AG09319 (cell line): ENCODE measurements around the gene KLHL41.
"Not testable (repeated sequence)": the region's sequence is repeated elsewhere in the genome, so short reads cannot be mapped to it uniquely, and the experiment has no call there.

Experiments used
- DNase-seq: peaks from one replicate; pipeline ENCODE4 v3.0.0-alpha.2; 2010; ENCODE audit warnings: low read depth; ENCODE audit errors: extremely low read depth
- TF ChIP-seq, protein P1 (sequence below): IDR thresholded peaks from 2 replicates; pipeline ENCODE4 v1.5.1; 2011; ENCODE audit warnings: low read depth, mild to moderate bottlenecking, inconsistent platforms, low read length, moderate library complexity

Gene KLHL41

DNA sequence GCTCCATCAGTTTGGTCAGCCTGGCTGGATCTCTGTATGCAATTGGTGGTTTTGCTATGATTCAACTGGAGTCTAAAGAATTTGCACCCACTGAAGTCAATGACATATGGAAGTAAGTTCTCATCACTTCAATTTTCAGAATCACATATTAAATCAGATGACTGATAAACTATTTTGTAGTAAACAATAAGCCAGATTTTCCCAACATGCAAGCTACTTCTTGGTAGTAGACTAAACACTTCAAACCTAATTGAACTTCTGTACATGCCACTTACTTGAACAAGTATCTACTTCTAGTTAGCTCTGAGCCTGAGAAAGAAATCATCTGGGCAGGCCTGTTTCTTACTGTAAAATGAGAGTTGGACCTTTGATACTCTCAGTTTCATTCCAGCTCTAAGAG, 11.4 kb downstream of the KLHL41 start:
- TF ChIP-seq, protein P1, sequence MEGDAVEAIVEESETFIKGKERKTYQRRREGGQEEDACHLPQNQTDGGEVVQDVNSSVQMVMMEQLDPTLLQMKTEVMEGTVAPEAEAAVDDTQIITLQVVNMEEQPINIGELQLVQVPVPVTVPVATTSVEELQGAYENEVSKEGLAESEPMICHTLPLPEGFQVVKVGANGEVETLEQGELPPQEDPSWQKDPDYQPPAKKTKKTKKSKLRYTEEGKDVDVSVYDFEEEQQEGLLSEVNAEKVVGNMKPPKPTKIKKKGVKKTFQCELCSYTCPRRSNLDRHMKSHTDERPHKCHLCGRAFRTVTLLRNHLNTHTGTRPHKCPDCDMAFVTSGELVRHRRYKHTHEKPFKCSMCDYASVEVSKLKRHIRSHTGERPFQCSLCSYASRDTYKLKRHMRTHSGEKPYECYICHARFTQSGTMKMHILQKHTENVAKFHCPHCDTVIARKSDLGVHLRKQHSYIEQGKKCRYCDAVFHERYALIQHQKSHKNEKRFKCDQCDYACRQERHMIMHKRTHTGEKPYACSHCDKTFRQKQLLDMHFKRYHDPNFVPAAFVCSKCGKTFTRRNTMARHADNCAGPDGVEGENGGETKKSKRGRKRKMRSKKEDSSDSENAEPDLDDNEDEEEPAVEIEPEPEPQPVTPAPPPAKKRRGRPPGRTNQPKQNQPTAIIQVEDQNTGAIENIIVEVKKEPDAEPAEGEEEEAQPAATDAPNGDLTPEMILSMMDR: no peak
- no peak for DNase-seq

DNA sequence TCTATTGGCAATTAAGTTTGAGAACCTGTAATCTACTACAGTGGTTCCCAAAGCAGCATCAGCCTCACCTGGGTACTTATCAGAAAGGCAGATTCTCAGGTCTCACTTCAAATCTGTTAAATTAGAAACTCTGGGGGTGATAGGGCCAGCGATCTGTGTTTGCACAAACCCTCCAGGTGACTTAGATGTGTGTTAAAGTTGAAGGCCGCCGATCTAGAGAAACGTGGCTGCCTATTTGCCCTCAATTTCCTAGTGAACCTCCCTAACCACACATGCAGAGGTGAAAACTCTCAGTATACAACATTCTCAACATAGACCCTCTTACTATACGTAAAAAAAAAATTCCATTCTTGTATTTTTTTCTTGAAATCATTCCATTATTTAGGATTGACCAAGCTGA, 14.2 kb downstream of the KLHL41 start:
- DNase-seq: no peak
- TF ChIP-seq, protein P1: no peak

DNA sequence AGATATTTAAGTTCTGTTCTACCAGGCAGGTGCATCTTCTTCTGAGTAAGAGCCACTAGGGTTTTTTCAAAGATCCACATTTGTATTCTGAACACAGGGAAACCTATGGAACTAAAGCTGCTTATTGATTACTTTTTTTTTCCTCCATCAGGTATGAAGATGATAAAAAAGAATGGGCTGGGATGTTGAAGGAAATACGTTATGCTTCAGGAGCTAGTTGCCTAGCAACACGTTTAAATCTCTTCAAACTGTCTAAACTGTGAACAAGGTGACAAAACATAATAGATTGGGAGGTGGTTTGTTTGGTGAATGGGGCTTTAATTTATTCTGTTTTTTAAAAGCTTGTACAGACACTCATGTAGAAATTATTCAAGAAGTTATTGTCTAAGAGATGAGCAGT, 15.9 kb downstream of the KLHL41 start:
- no peak for DNase-seq

DNA sequence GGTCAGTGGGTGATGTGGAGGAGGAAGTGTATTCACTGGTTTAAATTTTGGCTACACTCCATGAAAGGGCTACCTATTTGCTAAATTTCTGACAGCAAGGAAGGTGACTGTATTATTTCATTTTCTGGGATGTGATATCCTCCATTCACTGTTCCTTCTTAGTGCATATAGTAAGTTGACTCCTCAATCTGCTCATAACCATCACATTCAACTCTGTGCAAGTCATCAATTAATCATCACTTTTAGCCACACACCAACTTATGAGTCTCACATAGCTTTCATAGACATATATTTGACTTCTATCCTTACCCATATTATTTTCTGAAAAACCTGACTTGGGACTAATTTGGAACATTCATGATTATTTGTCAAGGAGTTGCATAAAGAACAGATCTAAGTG, 16.9 kb downstream of the KLHL41 start:
- no peak for DNase-seq
- TF ChIP-seq, protein P1: no peak

More for the DNA sequence above, 15.9 kb downstream of the KLHL41 start:
- TF ChIP-seq, protein P1: no peak

DNA sequence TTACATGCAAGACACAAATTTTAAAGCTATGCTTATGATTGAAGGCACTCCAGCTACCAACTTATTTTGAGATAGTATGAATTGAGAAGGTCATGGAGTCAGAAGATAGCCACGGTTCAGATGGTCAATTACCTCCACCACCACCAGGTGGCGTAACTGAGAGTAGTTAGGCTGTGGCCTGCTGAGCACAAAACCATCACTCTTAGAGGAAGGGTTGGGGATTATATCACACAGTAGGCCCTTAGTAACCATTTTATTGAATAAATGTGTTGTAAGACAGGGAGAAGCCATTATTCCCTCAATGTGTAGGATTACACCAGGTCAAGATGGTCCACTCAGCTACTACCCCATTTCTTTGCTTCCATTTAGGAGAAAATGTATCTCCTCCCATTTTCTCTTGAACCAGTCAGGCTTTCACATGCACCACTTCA, 18.8 kb downstream of the KLHL41 start:
- TF ChIP-seq, protein P1: peak; percentile 85
- peak; percentile 8 for DNase-seq

DNA sequence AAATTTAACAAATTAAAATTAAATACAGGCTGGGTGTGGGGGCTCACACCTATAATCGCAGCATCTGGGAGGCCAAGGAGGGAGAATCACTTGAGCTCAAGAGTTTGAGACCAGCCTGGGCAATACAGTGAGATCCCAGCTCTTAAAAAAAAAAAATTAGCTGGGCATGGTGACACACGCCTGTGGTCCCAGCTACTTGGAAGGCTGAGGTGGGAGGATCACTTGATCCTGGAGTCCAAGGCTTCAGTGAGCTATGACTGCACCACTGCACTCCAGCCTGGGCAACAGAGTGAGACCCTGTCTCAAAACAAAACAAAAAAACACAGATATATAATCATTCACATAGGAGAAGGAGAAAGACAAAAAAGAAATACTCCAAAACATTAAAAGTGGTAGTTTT, 30.0 kb downstream of the KLHL41 start:
- DNase-seq: not testable (repeated sequence)

DNA sequence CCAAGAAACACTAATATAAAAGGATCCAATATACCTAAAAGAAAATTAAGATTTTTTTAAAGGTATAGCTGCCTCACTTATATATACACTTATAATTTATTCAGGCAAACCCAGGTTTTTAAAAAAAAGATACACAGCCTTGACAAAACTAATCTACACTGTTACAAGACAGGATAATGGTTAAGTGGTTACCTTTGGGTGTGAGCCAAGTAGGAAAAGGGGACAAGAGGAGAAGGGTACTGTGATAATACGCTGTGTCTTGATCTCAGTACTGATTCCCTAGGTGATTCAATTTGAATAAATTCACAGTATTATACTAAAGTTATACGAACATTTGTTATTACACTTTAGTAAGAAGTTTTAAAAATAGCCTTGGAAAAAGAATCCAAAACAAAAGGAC, 30.6 kb downstream of the KLHL41 start:
- TF ChIP-seq, protein P1: no peak
- no peak for DNase-seq

DNA sequence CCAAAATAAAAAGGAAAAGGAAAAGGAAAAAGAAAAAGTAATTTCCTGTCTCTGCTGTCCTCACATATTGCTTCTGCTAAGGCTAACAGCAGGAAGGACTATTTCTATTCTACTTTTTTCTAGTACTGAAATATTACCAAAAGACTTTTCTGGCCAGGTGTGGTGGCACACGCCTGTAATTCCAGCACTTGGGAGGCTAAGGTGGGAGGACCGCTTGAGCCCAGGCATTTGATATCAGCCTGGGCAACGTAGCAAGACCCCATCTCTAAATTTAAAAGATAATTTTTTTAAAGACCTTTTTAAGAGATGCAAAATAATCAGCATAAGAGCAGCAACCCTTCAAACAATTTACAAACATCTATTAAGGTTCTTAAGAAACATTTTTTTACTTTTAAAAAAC, 32.9 kb downstream of the KLHL41 start:
- no peak for DNase-seq
- TF ChIP-seq, protein P1: no peak
